ENCODE measurements around the gene ANKS6.
A peak's percentile ranks its signal among the peaks of the same experiment; 100 is the strongest.

ANKS6 gene

DNA sequence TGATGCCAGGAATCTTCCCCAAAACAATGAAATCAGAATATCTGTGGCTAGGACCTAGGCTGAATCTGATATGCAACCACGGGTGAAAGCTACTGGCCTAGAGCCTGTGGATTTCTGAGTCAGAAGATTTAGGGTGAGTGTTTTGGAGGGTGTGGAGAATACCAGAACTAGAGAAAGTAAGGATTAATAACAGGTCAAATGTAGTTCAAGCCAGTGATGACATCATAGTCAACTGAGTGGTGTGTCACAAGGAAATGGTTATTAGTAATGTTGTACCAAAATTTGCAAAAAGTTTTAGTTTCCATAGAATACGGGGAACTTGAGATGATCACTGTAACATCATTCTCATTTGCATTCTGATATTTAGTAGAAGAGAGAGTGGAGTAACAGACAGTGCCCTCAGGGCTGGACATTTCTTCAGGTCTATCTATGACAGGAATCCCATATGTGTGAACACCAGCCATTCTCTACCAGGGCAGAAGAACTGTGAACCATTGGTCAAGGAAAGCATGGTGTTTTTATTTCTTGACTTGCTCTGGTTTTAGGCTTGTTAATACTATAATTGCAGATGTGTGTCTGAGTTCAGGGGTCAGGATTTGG is 14.8 kb upstream of the ANKS6 start:
- DNase-seq = no peak

DNA sequence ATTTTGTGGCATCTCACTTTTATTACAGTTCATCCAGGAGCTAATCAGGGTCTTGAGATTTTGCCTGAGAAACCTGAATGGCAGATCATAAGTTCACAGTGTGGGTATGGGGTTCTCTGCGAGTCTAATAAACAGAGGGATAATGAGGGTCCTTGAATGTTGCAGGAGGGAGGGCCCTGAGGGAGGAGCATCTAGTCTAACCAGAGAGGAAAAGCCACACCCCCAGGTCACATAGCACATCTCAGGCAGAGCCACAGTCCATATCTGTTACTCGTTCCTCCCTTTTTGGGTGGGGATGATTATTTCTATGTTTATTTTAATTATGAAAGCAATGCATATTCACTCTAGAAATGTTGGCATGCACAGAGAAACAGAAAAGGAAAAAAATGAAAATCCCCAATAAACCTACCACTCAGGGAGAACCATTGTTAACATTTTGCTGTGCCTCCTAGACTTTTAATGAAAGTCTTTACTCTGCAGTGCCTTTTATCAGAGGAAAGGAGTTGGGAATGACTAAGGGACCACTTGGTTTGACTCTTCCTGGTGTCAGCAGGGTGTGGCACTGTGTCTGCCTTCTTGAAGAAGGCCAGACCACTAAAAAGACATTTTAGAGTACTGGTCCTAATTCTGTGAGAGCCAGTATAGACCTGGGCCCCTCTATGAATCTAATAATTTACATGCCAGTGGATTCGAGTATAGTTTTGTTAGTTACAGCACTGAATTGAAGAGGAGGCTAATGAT is 13.9 kb upstream of the ANKS6 start:
- no peak for DNase-seq

DNA sequence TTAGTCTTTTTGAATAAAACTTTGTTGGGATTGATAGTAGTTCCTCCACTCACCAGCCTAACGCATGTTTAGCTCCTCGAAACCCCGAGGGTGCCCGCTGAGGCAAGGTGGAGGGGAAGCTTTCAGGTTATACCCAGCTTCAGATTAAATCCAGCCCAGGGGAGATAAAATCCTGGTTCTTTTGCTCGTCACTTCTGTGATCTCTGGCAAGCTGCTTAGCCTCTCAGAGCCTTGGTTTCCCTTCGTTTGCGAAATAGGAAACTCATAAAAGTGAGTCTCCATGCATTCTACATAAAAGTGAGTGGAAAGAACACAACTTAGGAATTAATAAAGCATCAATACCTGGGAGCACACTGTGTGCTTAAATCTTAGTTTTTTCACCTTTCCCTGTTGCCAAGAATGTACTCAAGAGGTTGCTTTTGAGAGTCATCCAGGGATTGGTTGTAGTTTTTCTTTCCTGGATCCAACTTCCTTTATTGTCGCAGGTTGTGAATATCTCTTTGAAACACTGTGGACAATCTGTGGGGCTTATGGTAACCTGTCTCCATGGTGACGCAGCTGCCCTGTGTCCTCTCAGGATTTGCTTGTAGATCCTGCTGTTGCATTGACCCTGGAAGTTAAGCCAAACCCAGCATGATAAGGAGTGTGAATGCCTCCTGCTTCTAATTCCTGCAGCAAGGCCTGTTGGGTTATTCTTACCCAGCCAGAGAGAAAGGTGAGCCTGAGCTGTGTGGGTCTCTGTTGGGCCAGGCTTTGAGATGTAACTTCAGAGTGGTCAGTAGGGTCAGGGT is 13.2 kb upstream of the ANKS6 start:
- DNase-seq = no peak

DNA sequence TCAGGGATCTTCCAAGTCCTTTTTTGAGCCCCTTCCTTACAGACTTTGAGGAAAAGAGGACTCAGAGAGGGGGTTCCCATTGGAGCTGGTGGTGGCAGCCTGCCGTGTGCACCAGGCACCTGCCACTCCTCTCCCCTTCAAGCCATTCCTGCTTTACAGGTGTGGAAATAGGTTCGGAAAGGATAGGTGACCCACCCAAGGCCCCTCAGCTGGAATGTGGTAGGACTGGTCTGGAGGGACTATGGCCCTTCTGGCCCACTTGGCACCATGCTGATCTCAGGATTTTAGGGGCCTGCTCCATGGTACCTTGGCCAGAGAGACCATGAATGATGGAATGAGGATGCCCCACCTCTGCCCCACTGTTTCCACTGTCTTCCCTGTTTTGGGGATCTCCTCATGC is 12.5 kb upstream of the ANKS6 start:
- DNase-seq = no peak

DNA sequence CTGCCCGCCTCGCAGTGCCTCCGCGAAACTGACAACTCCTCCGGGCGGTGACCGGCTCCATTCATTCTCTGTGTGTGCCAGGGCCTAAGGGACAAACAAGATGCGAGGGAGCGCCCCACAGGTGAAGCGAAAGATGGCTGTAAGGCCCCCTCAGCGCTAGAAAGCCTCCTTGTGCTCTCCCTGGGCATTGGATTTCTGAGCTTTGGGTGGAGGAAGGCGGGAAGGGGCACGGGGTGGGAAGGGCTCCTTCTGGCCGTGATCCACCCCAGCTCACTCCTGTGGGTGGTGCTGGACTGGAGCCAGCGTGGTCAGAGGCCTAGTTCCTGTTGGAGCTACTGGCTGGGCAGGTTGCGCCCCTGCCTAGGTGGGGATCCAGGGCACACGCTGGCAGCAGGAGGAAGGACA is 12.1 kb upstream of the ANKS6 start:
- DNase-seq = peak in 1 of 2 donors; percentile 21

GRCh38 chr9:98807814-98808195 is 11.4 kb upstream of the ANKS6 start:
- DNase-seq = peak in 1 of 2 donors; percentile 55

DNA sequence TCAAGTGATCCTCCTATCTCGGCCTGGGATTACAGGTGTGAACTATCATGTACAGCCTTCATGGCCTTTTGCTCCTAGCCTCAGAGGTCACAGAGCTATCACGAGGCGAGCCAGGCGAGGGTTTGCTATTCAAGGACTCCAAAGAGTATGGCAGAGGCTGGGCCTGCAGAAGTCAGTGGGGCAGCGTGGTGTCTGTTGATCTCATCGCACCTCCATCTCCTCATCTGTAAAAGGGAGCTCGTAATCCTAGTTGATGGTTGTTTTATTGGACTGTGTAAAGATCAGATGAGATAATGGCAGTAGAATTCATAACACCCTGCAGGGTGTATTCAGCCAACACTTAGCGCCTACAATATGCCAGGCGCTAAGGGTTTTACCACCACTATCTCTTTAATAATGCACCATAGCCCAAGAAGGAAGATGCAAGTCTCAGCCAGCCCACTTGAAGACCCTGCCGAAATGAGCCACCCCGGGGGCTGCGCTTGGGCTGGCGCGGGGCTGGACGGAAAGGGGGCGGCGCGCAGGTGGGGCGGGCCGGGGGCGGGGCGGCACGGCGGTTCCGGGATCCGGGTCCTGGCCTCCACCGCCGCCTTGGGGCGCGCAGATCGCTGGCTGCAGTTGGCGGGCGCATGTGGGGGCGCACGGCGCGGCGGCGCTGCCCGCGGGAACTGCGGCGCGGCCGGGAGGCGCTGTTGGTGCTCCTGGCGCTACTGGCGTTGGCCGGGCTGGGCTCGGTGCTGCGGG is 10.9 kb upstream of the ANKS6 start, which contains the start of gene GALNT12:
TSS of gene GALNT12 (plus strand) at position 601 of the 744 bp plus-strand sequence. CDS start at position 630, 29 bp downstream.
- DNase-seq = peak; percentile 54 to 67

DNA sequence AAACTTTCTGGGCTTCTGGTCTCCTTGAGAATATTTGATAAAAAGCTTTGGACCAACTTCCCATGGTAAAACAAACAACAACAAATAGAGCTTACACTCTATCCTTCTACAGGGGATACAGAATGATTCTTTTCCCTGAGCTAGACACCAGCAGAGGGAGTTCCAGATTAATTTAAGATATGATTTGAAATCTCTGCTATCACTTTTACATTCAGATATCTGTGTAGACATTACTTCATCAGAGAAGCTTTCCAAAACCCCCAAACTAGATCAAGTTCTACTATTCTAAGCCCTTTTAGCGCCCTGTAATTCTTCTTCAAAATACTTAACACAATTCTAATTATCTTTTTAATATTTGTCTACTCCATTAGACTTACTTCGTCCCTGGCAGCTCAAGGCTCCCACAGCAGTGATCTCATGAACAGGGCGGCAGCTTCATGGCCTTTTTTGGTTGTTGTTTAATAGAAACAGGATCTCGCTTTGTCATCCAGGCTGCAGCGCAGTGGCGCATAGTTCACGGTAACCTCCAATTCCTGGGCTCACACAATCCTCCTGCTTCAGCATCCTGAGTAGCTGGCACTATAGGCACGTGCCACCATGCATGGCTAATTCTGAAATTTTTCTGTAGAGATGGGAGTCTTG is 10.2 kb upstream of the ANKS6 start:
- DNase-seq = no peak

- no peak for DNase-seq
Measured at GRCh38 chr9:98805506-98806272, 9.3 kb upstream of the ANKS6 start.

DNA sequence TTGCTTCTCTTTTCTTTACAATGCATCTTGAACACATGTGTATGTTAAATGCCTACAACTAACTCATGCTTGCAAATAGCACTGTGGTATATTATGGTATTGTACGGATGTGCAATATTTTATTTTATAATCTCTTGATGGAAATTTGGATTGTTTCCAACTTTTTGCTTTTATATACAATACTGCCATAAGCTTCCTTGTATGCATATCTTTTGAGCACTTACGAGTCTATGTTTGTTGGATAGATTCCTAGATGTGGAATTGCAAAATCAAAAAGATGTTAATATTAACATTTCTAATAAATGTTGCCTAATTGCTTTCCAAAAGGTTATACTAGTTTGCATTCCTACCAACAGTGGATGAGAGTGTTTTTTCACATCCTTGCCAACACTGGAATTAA is 7.7 kb upstream of the ANKS6 start:
- DNase-seq = no peak

DNA sequence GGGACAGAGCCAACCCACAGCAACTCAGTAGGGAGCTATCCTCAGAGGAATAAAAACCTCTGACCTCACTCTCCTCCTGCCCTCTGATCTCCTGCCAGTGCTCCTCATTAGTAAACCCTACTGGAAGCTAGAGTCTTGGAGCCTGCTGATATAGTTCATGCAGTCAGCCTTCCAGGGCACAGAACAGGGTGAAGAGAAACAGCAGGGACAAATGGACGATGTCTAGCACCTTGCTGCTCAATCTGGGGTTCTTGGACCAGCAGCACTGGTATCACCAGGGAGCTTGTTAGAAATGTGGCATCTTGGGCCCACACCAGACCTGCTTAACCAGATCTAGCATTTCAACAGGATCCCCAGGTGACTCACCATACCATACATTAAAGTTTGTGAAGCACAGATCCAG is 5.6 kb upstream of the ANKS6 start:
- DNase-seq = no peak

DNA sequence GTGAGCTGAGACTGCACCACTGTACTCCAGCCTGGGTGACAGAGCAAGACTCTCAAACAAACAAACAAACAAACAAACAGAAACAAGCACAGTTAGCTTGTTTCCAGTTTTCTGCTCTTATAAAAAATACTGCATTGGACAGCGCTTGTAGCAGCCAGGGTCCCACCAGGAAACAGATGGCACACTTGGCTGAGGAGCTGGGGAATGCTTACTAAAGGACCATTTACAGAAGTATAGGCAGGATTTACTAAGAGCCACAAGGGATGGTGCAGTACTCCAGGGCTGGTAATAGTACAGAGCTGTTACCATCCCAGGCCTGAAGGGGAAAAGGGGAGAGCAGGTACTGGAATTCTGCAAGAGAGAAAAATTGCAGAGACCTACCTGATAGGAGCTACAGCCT is 5.2 kb upstream of the ANKS6 start:
- DNase-seq = no peak

- no peak for DNase-seq
Measured at GRCh38 chr9:98798254-98798653, 1.9 kb upstream of the ANKS6 start.

DNA sequence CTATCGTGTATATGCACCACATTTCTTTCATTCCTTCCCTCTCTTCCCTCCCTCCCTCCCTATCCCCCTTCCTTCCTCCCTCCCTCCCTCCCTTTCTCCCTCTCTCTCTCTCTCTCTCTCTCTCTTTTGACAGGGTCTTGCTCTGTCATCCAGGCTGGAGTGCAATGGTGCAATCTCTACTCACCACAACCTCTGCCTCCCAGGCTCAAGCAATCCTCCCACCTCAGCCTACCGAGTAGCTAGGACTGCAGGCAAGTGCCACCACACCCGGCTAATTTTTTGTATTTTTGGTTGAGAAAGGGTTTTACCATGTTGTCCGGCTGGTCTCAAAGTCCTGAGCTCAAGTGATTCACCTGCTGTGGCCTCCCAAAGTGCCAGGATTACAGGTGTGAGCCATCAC is 1.1 kb upstream of the ANKS6 start:
- DNase-seq = no peak

GRCh38 chr9:98795970-98796363 is 388 bp downstream of the ANKS6 start:
- DNase-seq = peak; percentile 35 to 46

DNA sequence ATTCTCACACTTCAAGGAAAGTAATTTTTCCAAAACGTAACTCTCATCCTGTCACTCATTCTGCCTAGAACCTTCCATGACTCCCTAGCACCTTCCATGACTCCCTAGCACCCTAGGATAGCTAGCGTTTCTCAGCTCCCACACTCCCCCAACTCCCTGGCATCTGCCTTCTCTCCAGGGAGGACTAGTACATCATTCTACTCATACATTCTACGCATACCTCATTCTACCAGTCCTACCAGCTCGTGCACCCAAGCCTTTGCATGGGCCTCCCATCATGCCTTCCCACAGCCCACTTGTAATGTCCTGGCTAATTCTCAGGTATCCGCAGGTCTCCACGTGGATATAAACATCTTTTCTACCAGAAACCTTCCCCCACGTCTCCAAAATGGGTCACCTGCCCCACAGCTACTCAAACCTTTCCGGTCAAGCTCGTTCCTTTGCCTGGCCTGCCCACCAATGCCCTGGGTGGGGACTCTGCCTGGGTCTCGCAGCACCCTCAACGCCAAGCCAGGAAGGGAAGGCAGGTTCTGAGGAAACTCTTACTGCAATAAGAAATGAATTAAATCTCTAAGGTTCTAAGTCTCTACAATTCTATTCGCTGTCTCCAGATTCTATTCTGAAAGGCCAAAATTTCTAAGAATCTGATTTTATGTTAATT is 930 bp downstream of the ANKS6 start:
- no peak for DNase-seq

DNA sequence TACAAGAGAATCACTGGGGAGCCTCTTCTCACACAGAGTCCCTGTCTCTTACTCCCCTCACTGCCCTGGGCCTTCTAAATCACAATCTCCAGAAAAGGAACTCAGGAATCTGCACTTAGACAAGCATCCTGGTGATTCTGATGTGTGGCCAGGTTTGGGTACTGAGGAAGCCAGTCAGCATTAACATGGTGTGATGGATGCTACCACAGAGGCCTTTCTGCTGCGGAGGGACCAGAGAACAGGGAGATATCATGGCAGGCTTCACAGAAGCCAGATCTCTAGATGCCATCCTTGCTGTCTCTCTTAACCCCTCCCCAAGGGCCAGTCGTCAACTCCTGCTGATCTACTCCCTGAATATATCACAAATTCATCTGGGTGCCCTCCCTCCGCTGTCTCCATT is 1.6 kb downstream of the ANKS6 start:
- DNase-seq = no peak

DNA sequence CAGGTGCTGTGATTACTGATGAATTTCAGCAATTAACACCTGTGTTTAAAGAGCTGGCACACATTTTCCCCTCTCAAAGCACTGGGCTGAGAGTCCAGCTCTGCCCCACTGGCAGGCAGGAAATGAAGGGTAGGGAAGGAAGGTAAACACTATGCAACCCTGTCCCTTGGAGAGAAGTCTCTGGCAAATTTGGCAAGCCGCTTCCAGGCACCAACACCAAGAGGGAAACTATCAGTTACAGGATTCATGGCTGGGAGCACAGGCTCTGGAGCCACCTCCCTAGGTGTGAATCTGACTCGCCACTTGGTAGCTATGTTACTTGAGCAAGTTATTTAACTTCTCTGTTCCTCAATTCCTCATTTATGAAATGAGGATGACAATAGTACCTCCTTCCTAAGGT is 3.3 kb downstream of the ANKS6 start:
- no peak for DNase-seq

DNA sequence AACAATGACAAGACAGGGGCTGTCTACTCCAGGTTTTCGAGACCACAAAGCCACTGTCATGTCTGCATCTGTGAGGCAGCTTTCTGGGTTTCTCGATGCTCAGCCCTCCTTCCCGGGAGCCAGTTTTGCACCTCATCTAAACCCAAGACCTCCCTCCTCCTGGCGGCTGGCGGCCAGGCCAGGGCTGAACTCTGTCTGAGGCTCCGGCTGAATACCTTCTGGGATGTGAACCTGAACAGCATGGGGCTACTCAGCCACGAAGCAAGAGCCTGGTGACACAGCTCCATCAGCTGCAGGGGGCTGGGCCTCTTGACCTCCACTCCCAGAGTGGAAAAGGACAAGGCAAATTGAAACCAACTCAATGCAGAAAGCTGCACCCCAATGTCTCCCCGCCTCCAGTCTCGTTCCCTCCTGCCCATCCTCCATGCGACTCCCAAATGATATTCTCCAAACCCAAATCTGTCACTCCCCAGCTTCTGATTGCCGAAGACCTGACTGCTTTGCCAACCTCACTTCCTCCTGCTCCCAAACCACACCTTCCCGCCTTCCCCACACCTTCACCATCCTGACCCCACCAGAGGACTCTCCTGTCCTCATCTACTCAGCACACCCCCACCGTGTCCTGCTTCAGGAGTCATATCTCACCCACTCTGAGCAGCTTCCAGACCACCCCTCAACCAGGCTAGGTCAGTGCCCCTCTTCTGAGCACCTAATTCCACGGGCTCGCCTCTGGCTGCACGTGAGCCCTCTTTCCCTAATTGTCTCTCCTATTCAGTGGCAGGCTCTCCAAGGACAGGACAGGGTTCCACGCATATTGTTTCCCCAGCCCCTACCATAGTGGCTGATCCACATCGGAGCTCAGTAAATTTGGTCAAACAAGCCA is 4.5 kb downstream of the ANKS6 start:
- no peak for DNase-seq

All from stimulated activated CD4-positive, alpha-beta T cell treated with anti-CD3 and anti-CD28 coated beads, Interleukin-2, amount 100 ng/mL, for 24 hours (primary cell).